UCSD-AML1 (cell line): ENCODE measurements around the gene CDO1.
"Not testable (repeated sequence)": the region's sequence is repeated elsewhere in the genome, so short reads cannot be mapped to it uniquely, and the experiment has no call there.

ENCODE experiments used
- DNase-seq: peaks from one replicate; lab custom pipeline; 2025; ENCODE audit not compliant: unreplicated experiment; lab: John Stamatoyannopoulos, UW

Gene CDO1

DNA sequence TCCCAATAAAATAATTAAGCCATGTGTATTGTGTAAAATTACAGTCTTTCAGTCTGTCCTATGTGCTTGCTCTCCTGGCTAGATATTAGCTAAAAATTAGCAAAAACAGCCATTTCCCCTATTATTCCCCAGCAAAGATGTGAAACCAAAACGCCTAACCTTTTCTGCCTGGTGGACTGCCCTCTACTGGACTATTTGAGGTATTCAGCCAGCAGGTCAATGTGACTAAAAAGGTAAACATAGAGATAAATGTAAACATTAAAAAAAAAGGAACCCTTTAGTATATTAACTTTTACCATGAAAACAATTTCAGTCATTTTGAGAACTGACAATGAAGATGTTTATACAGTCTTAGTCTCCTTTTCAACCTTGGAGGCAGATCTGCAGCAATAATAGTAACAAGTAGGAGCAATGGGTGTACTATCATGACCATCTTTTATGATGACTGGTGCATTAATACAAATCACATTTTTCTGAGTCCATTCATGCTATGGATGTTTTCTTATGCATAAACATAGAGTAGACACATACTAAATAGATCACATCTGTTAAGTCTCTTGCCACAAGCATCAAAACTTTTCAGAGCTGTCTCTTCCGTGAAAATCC lies 14.8 kb upstream of the CDO1 start:
- no peak for DNase-seq

GRCh38 chr5:115829913-115830312 lies 13.5 kb upstream of the CDO1 start:
- DNase-seq, result no peak

GRCh38 chr5:115825948-115826347 lies 9.5 kb upstream of the CDO1 start:
- DNase-seq, result no peak

DNA sequence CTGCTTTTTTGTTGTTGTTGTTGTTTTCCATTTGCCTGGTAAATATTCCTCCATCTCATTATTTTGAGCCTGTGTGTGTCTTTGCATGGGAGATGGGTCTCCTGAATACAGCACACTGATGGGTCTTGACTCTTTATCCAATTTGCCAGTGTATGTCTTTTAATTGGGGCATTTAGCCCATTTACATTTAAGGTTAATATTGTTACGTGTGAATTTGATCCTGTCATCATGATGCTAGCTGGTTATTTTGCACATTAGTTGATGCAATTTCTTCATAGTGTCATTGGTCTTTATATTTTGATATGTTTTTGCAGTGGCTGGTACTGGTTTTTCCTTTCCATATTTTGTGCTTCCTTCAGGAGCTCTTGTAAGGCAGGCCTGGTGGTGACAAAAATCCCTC lies 8.5 kb upstream of the CDO1 start:
- DNase-seq, result not testable (repeated sequence)

DNA sequence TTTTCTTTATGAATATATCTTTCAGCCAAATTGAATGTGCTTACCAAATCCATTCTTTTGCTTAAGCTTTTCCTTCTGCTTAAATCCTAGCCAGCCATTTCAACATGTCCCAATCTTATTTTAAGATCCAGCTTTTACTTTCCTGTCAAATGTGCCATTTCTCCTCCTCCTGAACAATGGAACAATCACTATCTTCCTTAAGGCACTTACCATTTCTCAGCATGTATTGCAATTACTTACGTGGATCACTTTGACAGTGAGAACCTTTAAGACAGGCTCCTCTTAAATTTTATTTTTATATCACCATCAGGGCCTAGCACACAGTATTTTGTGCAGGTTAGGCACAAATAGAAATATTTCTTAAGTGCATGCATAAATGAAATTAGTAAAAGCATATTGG lies 4.4 kb upstream of the CDO1 start:
- DNase-seq, result no peak

DNA sequence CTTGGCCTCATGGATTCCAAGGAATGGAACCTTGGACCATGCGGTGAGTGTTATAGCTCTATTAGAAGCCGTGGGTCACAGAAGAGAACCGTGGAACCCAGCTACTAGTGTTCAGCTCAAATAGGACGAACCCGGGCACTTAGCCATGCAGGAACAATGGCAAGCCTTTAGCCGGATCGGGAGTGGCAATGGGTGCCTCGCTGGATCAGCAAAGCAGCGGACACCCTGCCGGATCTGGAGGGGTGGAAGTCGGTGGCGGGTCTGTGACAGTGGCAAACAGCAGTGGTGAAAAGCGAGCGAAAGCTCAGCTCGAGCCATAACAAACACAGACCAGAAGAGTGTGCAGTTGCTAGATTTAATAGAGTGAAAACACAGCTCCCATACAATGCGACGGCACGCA lies 2.4 kb upstream of the CDO1 start:
- DNase-seq, result no peak

GRCh38 chr5:115817386-115817785 lies 927 bp upstream of the CDO1 start:
- DNase-seq, result no peak

- no peak for DNase-seq
Measured at GRCh38 chr5:115815693-115816225, 700 bp downstream of the CDO1 start.

DNA sequence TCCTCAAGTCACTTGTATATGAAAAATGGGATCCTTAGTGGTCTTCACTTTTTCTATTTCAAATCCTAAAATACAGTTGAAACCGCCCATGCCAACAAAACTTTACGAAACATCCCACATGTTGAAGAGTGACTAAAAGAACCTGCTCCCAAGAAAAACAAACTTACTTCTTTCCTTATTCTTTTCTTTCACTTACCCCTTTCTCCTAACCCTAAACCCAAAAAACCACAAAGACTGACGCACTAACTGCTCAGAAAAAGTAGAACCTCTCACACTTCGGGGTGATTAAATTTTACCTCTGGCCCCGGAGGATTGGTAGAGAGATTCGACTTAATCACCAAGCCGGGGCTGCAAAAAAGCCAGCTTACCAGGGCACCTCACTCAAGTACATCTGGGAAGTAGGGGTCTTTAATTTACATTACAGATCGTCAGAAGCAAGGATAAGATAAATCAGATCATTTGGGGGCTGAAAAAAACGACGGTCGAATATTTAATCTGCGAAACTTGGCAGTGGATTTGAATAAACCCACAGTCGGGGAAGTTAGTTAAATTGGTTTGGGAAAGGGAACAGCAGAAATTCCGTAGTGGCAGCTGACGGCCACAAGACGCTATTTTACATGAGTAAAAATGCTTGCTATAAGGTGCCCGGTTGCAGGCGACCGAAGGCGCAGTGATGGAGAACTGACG lies 1.3 kb downstream of the CDO1 start:
- DNase-seq, result no peak

- no peak for DNase-seq
Measured at GRCh38 chr5:115813719-115814118, 2.7 kb downstream of the CDO1 start.

DNA sequence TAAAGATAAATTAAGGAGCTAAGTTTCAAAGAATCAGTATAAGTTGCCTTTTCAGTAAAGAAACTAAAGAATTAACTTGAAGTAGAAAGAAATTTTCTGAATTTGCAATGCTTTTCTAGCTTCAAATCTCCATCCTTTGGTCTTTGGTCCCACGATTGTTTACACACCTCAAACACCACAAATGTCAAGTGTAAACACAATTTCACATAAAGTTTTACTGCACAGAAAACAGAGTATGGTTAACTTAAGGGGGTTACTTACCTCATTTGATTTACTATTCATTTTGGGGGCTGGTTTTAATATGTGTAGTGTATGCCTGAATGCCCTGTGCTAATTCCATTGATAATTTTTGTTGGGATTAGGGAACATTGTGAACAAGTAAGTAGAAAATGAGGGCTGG lies 4.1 kb downstream of the CDO1 start:
- DNase-seq, result no peak

DNA sequence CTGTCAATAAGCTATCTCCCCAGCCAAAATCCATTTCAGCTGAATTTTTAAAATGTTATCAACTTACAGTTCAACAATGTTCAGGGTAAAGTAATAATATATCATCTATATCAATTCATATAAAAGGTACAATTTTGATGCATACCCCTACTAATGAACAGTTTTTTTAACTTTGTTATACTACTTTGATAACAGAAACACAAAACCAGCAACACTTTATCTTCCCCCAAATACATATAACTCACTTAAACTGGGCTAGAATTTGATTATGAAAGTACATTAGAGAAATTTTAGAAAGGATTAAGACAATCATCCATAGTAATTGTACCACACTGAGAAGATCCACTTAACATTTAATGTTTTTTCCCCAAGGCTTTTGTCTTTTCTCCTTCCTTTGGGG lies 5.1 kb downstream of the CDO1 start:
- DNase-seq, result no peak

DNA sequence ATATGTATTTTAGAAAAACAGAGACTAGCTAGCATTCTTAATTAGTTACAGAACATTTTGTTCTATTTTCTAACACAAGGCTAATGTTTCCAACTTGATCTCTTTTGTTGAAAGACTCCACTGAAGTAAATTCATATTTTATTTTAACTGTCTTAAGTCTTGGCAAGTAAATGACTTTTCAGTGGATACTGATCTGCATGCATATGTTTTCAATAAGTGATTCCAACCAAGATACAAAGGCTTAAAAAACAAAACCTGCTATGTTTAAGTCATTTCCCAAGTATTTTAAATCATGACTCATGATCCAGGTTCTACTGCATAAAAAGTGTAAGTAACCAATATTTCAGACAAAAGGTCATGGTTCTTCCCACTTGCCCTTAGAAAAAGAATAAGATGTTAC lies 5.7 kb downstream of the CDO1 start:
- DNase-seq, result no peak

GRCh38 chr5:115809946-115810345 lies 6.5 kb downstream of the CDO1 start:
- no peak for DNase-seq

GRCh38 chr5:115808066-115808465 lies 8.4 kb downstream of the CDO1 start:
- not testable (repeated sequence) for DNase-seq

DNA sequence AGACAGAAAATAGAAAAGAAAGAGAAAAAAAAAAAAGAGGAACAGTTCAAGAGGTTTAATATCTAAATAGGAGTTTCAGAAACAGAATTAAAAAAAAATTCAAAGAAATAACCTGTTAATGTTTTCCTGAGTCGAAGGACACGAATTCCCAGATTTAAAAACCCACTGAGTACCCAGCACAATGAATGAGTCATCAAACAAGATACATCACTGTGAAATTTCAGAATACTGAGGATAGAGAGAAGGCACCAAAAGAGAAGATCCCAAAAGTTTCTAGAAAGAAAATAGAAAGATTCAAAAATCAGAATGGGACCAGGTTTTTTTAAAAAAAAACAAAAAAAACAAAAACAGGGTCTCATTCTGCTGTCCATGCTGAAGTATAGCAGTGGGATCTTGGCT lies 8.8 kb downstream of the CDO1 start:
- no peak for DNase-seq

- DNase-seq, result no peak
Measured at GRCh38 chr5:115806986-115807653, 9.3 kb downstream of the CDO1 start.

DNA sequence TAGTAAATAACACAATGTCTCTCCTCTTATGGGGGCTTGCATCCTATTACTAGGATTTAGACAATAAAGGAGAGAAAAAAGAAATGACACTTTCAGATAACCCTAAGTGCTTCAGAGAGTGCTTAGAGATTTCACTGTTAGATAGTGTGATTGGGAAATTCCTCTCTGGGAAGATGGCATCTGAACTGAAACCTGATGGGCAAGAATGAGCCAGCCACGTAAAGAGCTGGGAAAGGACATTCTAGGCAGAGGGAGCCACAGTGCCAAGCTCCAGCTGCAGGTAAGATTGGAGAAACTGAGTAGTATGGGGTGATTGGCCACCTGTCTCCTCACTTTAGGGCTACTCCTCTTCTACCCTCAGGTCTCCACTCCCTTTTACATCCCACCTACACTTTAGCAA lies 14.5 kb downstream of the CDO1 start:
- DNase-seq, result no peak

GRCh38 chr5:115801152-115801551 lies 15.3 kb downstream of the CDO1 start:
- no peak for DNase-seq

- DNase-seq, result no peak
Measured at GRCh38 chr5:115800108-115800507, 16.4 kb downstream of the CDO1 start.

GRCh38 chr5:115798252-115798651 lies 18.2 kb downstream of the CDO1 start:
- no peak for DNase-seq

GRCh38 chr5:115796656-115797055 lies 19.8 kb downstream of the CDO1 start:
- DNase-seq, result no peak
